HAP-1 (cell line): ENCODE measurements around the gene CFAP299.

Experiments
- DNase-seq, 2 experiments: peaks; one replicate each; pipeline ENCODE4 v3.0.0-alpha.2; 2016 to 2020; ENCODE audit warnings: low spot score in 2 of 2
- H3K27me3 ChIP-seq: fragments of 250-450 bp; sonication (Bioruptor Pico); 2 replicates; pipeline ENCODE4 v1.5.1; 2020; ENCODE audit warnings: low read depth, mild to moderate bottlenecking, moderate library complexity
- H3K36me3 ChIP-seq: fragments of 250-450 bp; sonication (Bioruptor Pico); replicated peaks from 2 replicates; pipeline ENCODE4 v1.5.1; 2020; ENCODE audit warnings: mild to moderate bottlenecking
- H3K4me1 ChIP-seq: fragments of 250-450 bp; sonication (Bioruptor Pico); 2 replicates; pipeline ENCODE4 v1.5.1; 2020; ENCODE audit warnings: mild to moderate bottlenecking
- H3K4me3 ChIP-seq: fragments of 250-450 bp; sonication (Bioruptor Pico); 2 replicates; pipeline ENCODE4 v1.5.1; 2020; ENCODE audit warnings: mild to moderate bottlenecking, moderate library complexity
- H3K9me3 ChIP-seq: fragments of 250-450 bp; sonication (Bioruptor Pico); 2 replicates; pipeline ENCODE4 v1.5.1; 2020; ENCODE audit warnings: mild to moderate bottlenecking, moderate library complexity
- in situ Hi-C: fragments of 300-500 bp; cut with MboI; formaldehyde crosslinking; loops from 3 replicates; pipeline ENCODE4 v1.14.3; 2020; ENCODE audit warnings: low sequenced_read_pairs, inconsistent platforms, mixed read lengths

Gene CFAP299

DNA sequence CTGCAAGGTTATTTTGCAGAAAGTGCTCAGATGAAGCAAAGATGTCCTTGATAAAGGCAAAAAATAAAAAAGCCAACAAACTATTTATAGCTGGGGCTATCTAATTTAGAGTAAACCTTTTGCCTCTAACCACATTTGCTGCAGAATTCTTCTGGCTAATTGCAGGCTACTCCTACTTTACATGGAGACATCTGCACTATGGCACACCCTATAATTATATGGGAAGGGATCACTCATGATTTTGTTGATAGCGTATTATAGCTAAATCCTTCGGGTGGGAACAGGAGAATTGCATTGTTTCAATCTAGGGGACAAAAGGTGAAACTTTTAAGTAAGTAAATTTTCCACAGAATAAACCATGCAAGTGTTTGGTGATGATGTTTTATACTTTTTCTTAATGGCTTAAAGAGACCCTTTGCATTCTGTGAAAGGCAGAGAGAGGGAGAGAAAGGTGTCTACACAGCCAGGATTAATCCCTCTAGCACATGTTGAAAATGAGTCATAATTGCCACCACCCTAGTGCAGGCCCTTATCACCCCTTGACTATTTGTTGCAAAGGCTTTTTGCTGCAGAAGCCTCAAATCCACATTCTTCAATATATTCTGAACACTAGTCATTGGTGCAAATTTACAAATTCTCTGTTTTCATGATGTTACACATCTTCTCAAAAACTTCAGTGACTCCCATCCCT is 473.7 kb downstream of the CFAP299 start:
- H3K4me3 ChIP-seq, result no peak overlapping the region
- H3K36me3 ChIP-seq, result no peaks in the 10 kb centered on the region
- in situ Hi-C loops, result no loop called here
- no peaks in the 10 kb centered on the region; the same call in 1 of the 2 replicates for H3K27me3 ChIP-seq
- H3K9me3 ChIP-seq, result no peaks in the 10 kb centered on the region
- H3K4me1 ChIP-seq, result no peaks in the 10 kb centered on the region
- no peak for DNase-seq

DNA sequence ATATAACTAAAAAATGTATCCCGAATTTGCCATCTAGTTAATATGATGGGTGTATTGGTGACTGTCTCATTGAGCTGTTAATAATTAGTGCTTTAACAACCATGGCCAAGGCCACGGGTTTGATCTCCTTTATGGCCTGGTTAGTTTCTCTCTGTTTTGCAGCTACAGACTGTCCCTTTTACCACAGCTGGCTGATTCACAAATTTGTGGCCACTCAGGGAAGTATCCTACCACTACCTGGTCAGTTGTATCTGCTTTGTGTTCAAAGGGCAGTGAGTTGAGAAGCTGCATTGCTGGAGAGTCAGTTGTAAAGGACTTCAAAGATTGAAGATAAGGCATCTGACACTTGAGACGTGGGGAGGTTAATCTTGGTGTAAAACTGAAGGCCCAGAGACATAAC is 475.9 kb downstream of the CFAP299 start:
- in situ Hi-C loops, result no loop called here
- no peak for DNase-seq
- H3K4me1 ChIP-seq, result no peaks in the 10 kb centered on the region
- H3K9me3 ChIP-seq, result no peaks in the 10 kb centered on the region
- no peaks in the 10 kb centered on the region for H3K36me3 ChIP-seq
- H3K4me3 ChIP-seq, result no peak overlapping the region
- H3K27me3 ChIP-seq, result no peaks in the 10 kb centered on the region; the same call in 1 of the 2 replicates

DNA sequence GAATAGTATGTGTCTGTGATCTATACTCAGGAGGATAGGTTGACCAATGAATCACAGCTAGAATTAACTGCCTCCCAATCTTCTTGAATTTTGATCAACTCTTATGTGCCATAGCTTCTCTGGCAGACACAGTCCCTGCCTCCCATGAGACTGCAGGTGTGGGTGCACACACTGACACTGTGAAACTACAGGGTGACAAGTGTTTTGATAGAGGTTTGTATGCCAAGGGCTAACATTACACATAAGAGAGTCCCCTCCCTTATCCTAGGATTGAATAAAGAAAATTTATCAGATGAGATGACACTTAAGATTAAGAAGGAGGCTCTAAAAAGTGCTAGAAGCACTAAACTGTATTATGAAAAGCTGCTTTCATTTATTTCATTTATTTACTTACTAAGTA is 476.6 kb downstream of the CFAP299 start:
- Histone ChIP-seq H3K27me3 (no peaks in the 10 kb centered on the region; the same call in 1 of the 2 replicates), H3K36me3 (no peaks in the 10 kb centered on the region), H3K9me3 (no peaks in the 10 kb centered on the region), H3K4me1 (no peaks in the 10 kb centered on the region), H3K4me3 (no peak overlapping the region)
- DNase-seq, result no peak
- in situ Hi-C loops, result no loop called here

DNA sequence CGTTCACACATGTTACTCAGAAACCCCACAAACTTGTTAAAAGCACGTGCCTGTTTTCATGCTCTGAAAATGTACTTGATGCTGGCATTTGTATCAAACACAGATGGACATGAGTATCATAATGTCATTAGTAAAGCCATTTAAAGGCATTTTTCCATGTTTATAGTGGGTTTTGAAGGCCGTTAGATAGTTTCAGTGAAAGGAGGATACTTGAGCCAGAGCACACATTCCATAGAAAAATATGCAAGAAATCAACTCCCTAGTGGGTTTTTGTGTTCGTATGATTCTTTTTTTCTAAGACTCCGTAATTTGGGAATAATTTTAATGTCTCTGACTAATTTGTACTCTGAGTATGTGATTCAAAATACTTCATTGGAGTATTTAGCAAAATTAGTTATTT is 478.7 kb downstream of the CFAP299 start:
- H3K4me1 ChIP-seq, result no peaks in the 10 kb centered on the region
- H3K9me3 ChIP-seq, result no peaks in the 10 kb centered on the region
- no peak for DNase-seq
- no peaks in the 10 kb centered on the region; the same call in 1 of the 2 replicates for H3K27me3 ChIP-seq
- H3K36me3 ChIP-seq, result no peaks in the 10 kb centered on the region
- in situ Hi-C loops, result no loop called here
- no peak overlapping the region for H3K4me3 ChIP-seq

DNA sequence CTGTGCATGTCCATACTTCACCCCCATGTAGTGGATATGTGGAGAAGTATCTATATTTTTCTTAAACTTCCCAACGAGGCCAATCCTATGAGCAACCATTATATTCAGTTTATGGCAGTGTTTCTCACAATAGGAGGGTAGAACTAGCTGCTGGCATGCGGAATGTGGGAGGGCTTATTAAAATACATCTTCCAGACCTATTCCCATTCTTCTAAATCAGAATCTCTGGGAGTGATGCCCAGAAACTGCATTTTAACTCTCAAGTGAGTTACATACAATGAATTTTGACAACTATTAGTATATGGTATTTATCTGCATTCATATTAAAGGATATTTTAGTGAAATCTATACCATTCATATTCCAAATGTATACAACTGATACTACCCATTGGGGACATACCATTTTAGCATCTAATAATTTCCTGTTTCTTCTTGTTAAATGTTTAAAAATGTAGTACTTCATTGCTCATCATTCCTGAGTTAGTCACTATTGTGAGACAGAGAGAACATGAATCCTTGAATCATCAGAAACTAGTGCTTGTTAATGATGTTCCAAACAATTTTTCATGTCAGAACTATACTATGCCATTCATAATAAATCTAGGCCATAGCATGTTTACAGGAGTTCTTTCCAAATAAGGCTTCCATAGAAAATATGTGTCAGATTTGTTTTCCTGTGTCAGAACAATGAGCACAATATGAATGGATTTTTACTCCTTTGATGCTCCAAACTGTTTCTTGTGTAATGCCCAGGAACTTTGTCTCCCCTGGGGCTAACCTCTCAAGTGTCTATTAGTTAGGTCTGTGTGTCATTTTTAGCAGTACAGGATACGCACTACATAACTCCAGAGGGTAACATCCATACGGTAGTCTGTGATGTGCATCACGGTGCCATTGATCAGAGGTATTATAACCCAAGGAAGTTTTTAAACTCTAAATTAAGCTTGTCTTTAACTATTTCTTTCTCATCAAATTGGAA is 496.1 kb downstream of the CFAP299 start:
- no peaks in the 10 kb centered on the region for H3K4me1 ChIP-seq
- no peak for DNase-seq
- no peaks in the 10 kb centered on the region for H3K27me3 ChIP-seq
- in situ Hi-C loops, result no loop called here
- no peaks in the 10 kb centered on the region for H3K9me3 ChIP-seq
- no peak overlapping the region for H3K4me3 ChIP-seq
- H3K36me3 ChIP-seq, result no peaks in the 10 kb centered on the region

DNA sequence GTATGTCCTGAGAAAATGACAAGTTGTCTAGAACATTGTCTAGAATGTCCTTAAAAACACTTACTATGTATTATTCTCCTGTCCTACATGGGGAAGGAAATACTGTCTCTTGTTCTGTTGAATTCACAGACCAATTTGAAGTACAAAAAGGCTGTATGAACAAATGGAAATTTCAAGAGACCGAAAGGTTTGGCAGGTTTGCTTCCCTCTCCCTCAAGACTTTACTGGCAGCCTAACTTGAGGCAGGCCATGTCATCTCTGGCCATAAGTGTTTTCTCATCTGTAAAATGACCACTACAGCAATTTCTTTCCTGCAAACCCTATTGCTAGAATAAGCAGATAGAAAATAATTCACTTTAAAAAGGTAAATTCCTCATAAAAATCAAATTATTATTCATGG is 503.8 kb downstream of the CFAP299 start:
- no peaks in the 10 kb centered on the region for H3K4me1 ChIP-seq
- in situ Hi-C loops, result no loop called here
- H3K9me3 ChIP-seq, result no peaks in the 10 kb centered on the region

DNA sequence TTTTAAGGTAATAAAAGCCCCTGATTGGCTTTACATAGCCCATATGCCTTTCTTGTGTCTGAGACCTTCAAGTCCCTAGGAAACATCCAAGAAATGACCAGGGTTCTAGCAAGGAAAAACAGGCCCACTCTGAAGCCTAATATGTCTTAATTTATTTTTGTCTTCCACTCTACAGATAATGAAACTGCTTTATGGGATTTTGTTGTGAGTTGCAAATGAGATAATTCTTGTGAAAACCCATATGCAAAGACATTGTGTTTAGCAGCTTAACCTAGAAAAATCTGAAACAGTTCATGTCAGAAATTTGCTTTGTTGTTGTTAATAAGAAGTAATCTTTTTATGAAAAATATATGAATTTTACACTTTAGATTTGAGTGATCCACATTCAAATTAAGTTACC is 504.3 kb downstream of the CFAP299 start:
- Histone ChIP-seq H3K4me1 (no peaks in the 10 kb centered on the region), H3K4me3 (no peak overlapping the region), H3K36me3 (no peaks in the 10 kb centered on the region), H3K9me3 (no peaks in the 10 kb centered on the region), H3K27me3 (no peaks in the 10 kb centered on the region)
- in situ Hi-C loops, result no loop called here
- no peak for DNase-seq

More for the DNA sequence above, 503.8 kb downstream of the CFAP299 start:
- H3K4me3 ChIP-seq, result no peak overlapping the region
- no peaks in the 10 kb centered on the region for H3K27me3 ChIP-seq
- no peaks in the 10 kb centered on the region for H3K36me3 ChIP-seq
- DNase-seq, result no peak

DNA sequence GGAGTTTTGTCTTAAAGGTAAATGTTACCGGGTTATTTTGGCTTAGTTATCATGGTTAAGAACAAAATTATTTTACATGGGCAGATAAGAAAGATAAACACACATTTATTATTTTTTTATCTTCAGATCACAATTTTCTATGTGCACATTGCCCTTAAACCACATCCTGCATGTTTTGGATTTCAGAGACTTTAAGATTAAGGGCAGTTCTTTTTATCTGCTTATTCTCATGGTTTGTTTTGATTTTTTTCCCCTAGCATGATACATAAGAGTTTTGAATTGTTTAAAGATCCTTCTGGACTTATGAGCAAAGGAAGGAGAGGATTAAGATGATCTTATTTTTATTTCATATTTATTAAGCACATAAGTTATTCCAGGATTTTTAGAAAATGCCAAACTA is 504.9 kb downstream of the CFAP299 start:
- no peaks in the 10 kb centered on the region for H3K9me3 ChIP-seq
- no peaks in the 10 kb centered on the region for H3K27me3 ChIP-seq
- no peaks in the 10 kb centered on the region for H3K36me3 ChIP-seq
- H3K4me1 ChIP-seq, result no peaks in the 10 kb centered on the region
- in situ Hi-C loops, result no loop called here
- no peak overlapping the region for H3K4me3 ChIP-seq
- no peak for DNase-seq

DNA sequence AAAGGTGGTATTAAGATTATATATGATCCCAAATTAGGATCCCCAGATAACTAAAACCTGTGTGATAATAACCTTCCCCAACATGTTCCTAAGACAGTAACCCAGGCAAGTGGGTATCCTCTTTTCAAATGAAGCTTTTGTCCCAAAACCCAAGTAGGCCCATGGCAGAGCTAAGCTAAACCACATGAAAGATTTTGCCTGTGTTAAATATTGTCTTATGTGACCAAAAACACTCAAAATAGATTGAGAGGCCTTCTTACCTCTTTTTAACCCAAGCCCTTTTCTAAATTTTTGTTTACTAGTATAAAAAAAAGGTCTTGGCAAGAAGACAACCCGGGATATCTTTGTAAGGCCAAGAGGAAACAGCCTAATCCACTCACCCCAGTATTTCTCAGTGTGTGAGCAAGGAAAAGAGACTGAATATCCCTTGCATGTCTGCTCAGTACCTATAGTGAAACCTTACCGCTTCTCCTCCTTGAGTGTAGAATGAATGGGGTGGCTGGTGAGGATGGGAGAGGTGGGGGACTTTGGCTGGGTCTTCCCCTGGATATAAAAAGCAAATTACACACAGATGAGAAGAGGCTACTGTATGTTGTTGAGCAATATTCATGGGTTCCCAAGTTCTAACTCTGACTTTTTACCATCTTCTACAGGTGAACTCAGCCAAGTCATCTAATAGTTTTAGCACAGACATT is 506.2 kb downstream of the CFAP299 start:
- in situ Hi-C loops, result no loop called here

DNA sequence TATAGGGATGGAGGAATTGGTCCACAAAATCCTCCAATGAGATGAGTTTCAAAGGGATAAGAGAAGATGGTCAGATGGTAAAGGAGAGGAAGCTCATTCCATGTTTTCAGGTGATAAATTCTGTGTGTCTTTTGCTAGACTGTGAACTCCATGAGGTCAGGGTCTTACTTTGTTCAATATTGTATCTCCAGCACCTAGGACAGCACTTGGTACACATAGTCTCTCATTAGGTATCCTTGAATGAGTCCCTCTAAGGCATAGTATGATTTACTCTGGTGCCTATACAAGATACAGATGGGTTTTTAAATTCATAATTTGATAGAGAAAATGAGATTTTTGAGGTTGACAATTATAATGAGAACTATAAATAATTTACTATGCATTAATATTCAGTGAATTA is 510.7 kb downstream of the CFAP299 start:
- Histone ChIP-seq H3K27me3 (no peaks in the 10 kb centered on the region), H3K4me1 (no peaks in the 10 kb centered on the region), H3K4me3 (no peak overlapping the region), H3K9me3 (no peaks in the 10 kb centered on the region), H3K36me3 (no peaks in the 10 kb centered on the region)
- in situ Hi-C loops, result no loop called here
- DNase-seq, result no peak

More for the DNA sequence above, 506.2 kb downstream of the CFAP299 start:
- no peak for DNase-seq
- no peak overlapping the region for H3K4me3 ChIP-seq
- H3K36me3 ChIP-seq, result no peaks in the 10 kb centered on the region
- no peaks in the 10 kb centered on the region for H3K27me3 ChIP-seq
- no peaks in the 10 kb centered on the region for H3K9me3 ChIP-seq
- H3K4me1 ChIP-seq, result no peaks in the 10 kb centered on the region

DNA sequence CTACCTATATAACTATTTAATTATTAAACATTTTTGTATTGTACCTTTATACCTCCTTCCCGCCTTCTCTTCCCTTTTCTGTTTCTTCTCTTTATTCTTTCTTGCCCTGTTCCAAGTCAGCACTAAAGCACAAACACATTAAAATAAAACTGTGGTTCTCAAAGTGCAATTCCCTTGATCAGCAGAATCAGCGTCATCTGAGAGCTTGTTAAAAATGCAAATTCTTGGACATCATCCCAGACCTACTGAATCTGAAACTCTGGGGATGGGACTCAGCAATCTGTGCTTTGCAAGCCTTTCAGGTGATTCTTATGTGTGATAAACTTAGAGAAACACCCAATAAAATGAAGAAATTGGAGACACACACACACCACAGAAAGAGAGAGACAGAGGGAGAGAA is 516.5 kb downstream of the CFAP299 start:
- H3K27me3 ChIP-seq, result no peaks in the 10 kb centered on the region
- no peak for DNase-seq
- no peaks in the 10 kb centered on the region for H3K9me3 ChIP-seq
- H3K4me3 ChIP-seq, result no peak overlapping the region
- in situ Hi-C loops, result no loop called here
- H3K4me1 ChIP-seq, result no peaks in the 10 kb centered on the region
- no peaks in the 10 kb centered on the region for H3K36me3 ChIP-seq

DNA sequence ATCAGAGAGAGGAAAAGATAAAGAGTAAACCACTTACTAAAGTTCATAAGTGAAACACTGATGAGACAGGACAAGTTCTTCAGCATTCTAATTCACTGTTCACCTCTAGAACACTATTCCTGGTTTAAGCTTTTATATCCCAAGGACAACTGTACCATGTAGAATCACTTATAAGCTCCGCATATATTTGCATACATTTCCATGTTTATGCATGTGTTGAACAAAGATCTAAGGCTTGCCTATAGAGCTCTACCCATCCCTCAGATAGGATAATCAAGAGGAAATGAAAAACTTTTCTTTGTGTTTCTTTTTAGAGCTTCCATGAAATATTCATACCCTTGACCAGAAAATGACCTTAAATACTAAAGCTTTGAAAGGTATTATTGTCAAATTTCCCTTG is 538.0 kb downstream of the CFAP299 start:
- no peaks in the 10 kb centered on the region for H3K36me3 ChIP-seq
- H3K4me3 ChIP-seq, result no peak overlapping the region
- H3K27me3 ChIP-seq, result no peaks in the 10 kb centered on the region
- no peak for DNase-seq
- no peaks in the 10 kb centered on the region for H3K4me1 ChIP-seq
- no peaks in the 10 kb centered on the region for H3K9me3 ChIP-seq
- in situ Hi-C loops, result no loop called here

DNA sequence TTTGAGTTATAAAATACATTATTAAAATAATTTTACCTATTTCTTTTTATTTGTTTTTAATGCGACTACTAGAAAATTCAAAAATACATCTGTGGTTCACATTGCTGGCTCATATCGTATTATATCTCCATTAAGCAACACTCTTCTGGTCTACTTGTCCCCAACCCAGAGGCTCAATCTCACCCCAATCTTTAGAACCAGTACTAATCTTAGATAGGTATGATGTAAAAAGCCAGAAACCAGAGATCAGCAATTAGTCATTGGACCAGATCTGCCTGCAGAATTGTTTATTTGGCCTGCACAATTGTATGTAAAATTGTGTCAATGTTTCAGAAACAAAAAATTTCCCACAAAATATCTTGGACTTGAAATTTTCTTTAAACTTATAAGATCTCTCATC is 539.4 kb downstream of the CFAP299 start:
- Histone ChIP-seq H3K9me3 (no peaks in the 10 kb centered on the region), H3K4me1 (no peaks in the 10 kb centered on the region), H3K4me3 (no peak overlapping the region), H3K27me3 (no peaks in the 10 kb centered on the region), H3K36me3 (no peaks in the 10 kb centered on the region)
- in situ Hi-C loops, result no loop called here
- no peak for DNase-seq

DNA sequence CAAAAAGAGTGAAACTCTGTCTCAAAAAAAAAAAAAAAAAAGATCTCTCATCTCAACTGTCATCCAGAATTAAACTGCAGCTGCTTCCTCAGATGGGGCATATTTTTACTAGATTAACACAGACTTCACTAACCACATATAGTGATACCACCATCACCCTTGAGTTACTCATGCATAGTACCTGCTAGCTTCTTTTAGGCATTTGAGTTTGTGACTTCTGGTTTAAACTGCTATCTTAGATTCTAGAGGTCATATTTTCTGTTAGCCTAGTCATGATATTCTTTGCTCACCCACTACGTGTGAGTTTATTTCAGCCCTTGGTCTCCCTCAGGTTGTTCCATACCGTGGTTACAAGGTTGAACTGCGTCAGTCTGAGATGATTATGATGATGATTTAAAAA is 540.1 kb downstream of the CFAP299 start:
- in situ Hi-C loops, result no loop called here
- H3K27me3 ChIP-seq, result no peaks in the 10 kb centered on the region

More for the DNA sequence above, 540.1 kb downstream of the CFAP299 start:
- no peaks in the 10 kb centered on the region for H3K9me3 ChIP-seq
- no peak overlapping the region for H3K4me3 ChIP-seq
- DNase-seq, result no peak
- no peaks in the 10 kb centered on the region for H3K36me3 ChIP-seq
- no peaks in the 10 kb centered on the region for H3K4me1 ChIP-seq
